ENCODE data around the gene MYMK.

GRCh38 chr9:133560311-133560710 is 35.6 kb upstream of the MYMK start:
- TF ChIP-seq EP300 (IDR thresholded peaks at IDR 0.05) (no peak), POLR2A (IDR thresholded peaks at IDR 0.05) (no peak)
- TF ChIP-seq, protein P1, sequence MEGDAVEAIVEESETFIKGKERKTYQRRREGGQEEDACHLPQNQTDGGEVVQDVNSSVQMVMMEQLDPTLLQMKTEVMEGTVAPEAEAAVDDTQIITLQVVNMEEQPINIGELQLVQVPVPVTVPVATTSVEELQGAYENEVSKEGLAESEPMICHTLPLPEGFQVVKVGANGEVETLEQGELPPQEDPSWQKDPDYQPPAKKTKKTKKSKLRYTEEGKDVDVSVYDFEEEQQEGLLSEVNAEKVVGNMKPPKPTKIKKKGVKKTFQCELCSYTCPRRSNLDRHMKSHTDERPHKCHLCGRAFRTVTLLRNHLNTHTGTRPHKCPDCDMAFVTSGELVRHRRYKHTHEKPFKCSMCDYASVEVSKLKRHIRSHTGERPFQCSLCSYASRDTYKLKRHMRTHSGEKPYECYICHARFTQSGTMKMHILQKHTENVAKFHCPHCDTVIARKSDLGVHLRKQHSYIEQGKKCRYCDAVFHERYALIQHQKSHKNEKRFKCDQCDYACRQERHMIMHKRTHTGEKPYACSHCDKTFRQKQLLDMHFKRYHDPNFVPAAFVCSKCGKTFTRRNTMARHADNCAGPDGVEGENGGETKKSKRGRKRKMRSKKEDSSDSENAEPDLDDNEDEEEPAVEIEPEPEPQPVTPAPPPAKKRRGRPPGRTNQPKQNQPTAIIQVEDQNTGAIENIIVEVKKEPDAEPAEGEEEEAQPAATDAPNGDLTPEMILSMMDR (IDR thresholded peaks at IDR 0.05) = no peak

Measured in stomach (tissue), 4 donors.